PC-9 (cell line): ENCODE data around the gene PCDHGA8. TPM values are rescaled to one million over a fixed set of nuclear protein-coding genes. Genes with fewer than 3 reads are reported as not detected.
"Not testable (repeated sequence)": the region's sequence is repeated elsewhere in the genome, so short reads cannot be mapped to it uniquely, and the experiment has no call there.

Source experiments
- BruUV-seq: library from RNA; stranded (reverse); fragments of 400-500 nt; replicated peaks from 2 replicates; lab custom pipeline; 2021; lab: Mats Ljungman, UMichigan
- CTCF ChIA-PET: fragments of 300-600 bp; sonication (Branson Sonifier 250); formaldehyde crosslinking; loops from one replicate; lab custom pipeline; 2022; ENCODE audit warnings: antibody characterized with exemption; lab: Charles Lee
- POLR2A ChIA-PET: fragments of 300-600 bp; sonication (Branson Sonifier 250); formaldehyde crosslinking; loops from one replicate; lab custom pipeline; 2022; ENCODE audit warnings: antibody characterized with exemption; ENCODE audit not compliant: unreplicated experiment; lab: Charles Lee
- DNase-seq, 2 experiments: peaks; one replicate each; pipeline versions ENCODE4 v3.0.0 to v3.0.0-alpha.2; 2015 to 2022; ENCODE audit warnings: mixed read lengths in 1 of 2
- H2AFZ ChIP-seq: fragments of 200-600 bp; sonication (generic); 2 replicates; pipeline ENCODE4 v1.8.1; 2017; ENCODE audit warnings: antibody characterized with exemption
- H3F3A ChIP-seq: fragments of 200-600 bp; sonication (generic); 2 replicates; pipeline ENCODE4 v1.8.1; 2017; ENCODE audit warnings: antibody characterized with exemption, mild to moderate bottlenecking, low read depth; ENCODE audit not compliant: insufficient read depth
- H3K27ac ChIP-seq: fragments of 200-600 bp; sonication (generic); 2 replicates; pipeline ENCODE4 v1.6.1; 2016; ENCODE audit warnings: mixed run types
- H3K27me3 ChIP-seq: fragments of 200-600 bp; sonication (generic); 2 replicates; pipeline ENCODE4 v1.6.1; 2016; ENCODE audit warnings: low read depth, mixed run types; ENCODE audit not compliant: insufficient read depth
- H3K36me3 ChIP-seq: fragments of 200-600 bp; sonication (generic); 2 replicates; pipeline ENCODE4 v1.6.1; 2016; ENCODE audit warnings: low read depth, mixed run types
- H3K4me1 ChIP-seq: fragments of 200-600 bp; sonication (generic); replicated peaks from 2 replicates; pipeline ENCODE4 v1.6.1; 2016; ENCODE audit warnings: mixed run types; ENCODE audit not compliant: insufficient read depth
- H3K4me2 ChIP-seq: fragments of 200-600 bp; sonication (generic); 2 replicates; pipeline ENCODE4 v1.6.1; 2017; ENCODE audit warnings: mixed run types
- H3K4me3 ChIP-seq: fragments of 200-600 bp; sonication (generic); 2 replicates; pipeline ENCODE4 v1.6.1; 2016; ENCODE audit warnings: mixed run types
- H3K79me2 ChIP-seq: fragments of 200-600 bp; sonication (generic); 2 replicates; pipeline ENCODE4 v1.6.1; 2017; ENCODE audit warnings: low read depth, mixed run types
- H3K9me2 ChIP-seq: fragments of 200-600 bp; sonication (generic); 2 replicates; pipeline ENCODE4 v1.8.1; 2017; ENCODE audit warnings: mild to moderate bottlenecking; ENCODE audit not compliant: insufficient read depth
- H3K9me3 ChIP-seq: fragments of 200-600 bp; sonication (generic); 2 replicates; pipeline ENCODE4 v1.8.1; 2016; ENCODE audit warnings: low read depth; ENCODE audit not compliant: insufficient read depth
- H4K20me1 ChIP-seq: fragments of 200-600 bp; sonication (generic); 2 replicates; pipeline ENCODE4 v1.8.1; 2017; ENCODE audit not compliant: insufficient read depth
- CTCF ChIP-seq: fragments of 200-600 bp; sonication (generic); conservative IDR thresholded peaks from 2 replicates; pipeline ENCODE4 v1.6.1; 2017; ENCODE audit warnings: mixed run types, antibody characterized with exemption, mild to moderate bottlenecking, moderate library complexity
- EZH2 ChIP-seq: fragments of 200-600 bp; sonication (generic); IDR thresholded peaks from 2 replicates; pipeline ENCODE4 v1.8.0; 2017; ENCODE audit warnings: antibody characterized with exemption, low read depth
- intact Hi-C: fragments of 100-400 bp; cut with micrococcal nuclease; formaldehyde crosslinking; loops from one replicate; pipeline ENCODE4 v1.10.0; 2022; ENCODE audit not compliant: unreplicated experiment
- total RNA-seq: library from RNA; stranded (reverse); gene quantifications from 2 replicates; pipeline ENCODE4 v1.2.3, GENCODE V29; 2021

Gene PCDHGA8
- total RNA-seq, 1 experiment from 2014 or later = not detected

- DNase-seq, H3K4me1 ChIP-seq, H3K9me2 ChIP-seq, POLR2A ChIA-PET, H3K27ac ChIP-seq, H3K36me3 ChIP-seq, H2AFZ ChIP-seq, H4K20me1 ChIP-seq, H3F3A ChIP-seq, H3K79me2 ChIP-seq, intact Hi-C loops, CTCF ChIA-PET, BruUV-seq, H3K9me3 ChIP-seq, H3K4me3 ChIP-seq: not testable (repeated sequence)
- Histone ChIP-seq H3K4me2 (peak within 1 kb of the TSS; percentile 31; the same call in 1 of the 2 replicates), H3K27me3 (peaks cover 36% of the 10 kb centered on the region)
- peak; percentile 40; the same call in 1 of the 2 replicates for TF ChIP-seq CTCF
Measured at GRCh38 chr5:141387557-141388311, 4.7 kb upstream of the PCDHGA8 start, which contains the start of gene PCDHGB4. Gene PCDHGB4, plus strand, starts transcription at chr5:141387698. Its CDS starts 187 bp downstream, at chr5:141387885.

- BruUV-seq = no TSS peak
- H2AFZ ChIP-seq = no peak overlapping the region
Measured at GRCh38 chr5:141388661-141389060, 3.8 kb upstream of the PCDHGA8 start.

More at GRCh38 chr5:141388661-141389060, 3.8 kb upstream of the PCDHGA8 start:
- TF ChIP-seq EZH2 = no peak
- no peak for TF ChIP-seq CTCF
- no peaks in the 10 kb centered on the region for H3K4me1 ChIP-seq
- H3K4me3 ChIP-seq = no peak overlapping the region
- POLR2A ChIA-PET = no interaction called here
- no peaks in the 10 kb centered on the region for H3F3A ChIP-seq
- H3K27ac ChIP-seq = no peak overlapping the region
- no peaks in the 10 kb centered on the region for H3K9me3 ChIP-seq
- CTCF ChIA-PET = interaction anchor here (0.6 kb wide), 1 partner anchor 50 kb away, joined by 3 read pairs; no protein-coding TSS in a partner anchor
- no peaks in the 10 kb centered on the region for H3K79me2 ChIP-seq
- intact Hi-C loops = no loop called here
- H4K20me1 ChIP-seq = no peaks in the 10 kb centered on the region
- no peaks in the 10 kb centered on the region for H3K9me2 ChIP-seq
- H3K36me3 ChIP-seq = no peaks in the 10 kb centered on the region
- H3K27me3 ChIP-seq = peaks cover 27% of the 10 kb centered on the region
- H3K4me2 ChIP-seq = peak overlapping the region; percentile 31; the same call in 1 of the 2 replicates
- DNase-seq = no peak
